ENCODE measurements around the gene EIF2AK2. TPM values are rescaled to one million over a fixed set of nuclear protein-coding genes. Genes with fewer than 3 reads are reported as not detected.

EIF2AK2 gene
- total RNA-seq, 2 experiments from 2014 or later: 29.1 to 31.1 TPM

GRCh38 chr2:37119157-37119556 is 37.6 kb downstream of the EIF2AK2 start:
- no peak overlapping the region for H3K4me3 ChIP-seq (ENCODE audit: low read length)
- Mint-ChIP-seq H3K27ac (no peak overlapping the region), H3K4me3 (no peak overlapping the region), H3K36me3 (ENCODE audit: low read depth) (peaks cover 75% of the 10 kb centered on the region), H3K4me1 (ENCODE audit: low read depth) (no peaks in the 10 kb centered on the region), H3K27me3 (no peaks in the 10 kb centered on the region), H3K9me3 (no peaks in the 10 kb centered on the region)
- no peaks in the 10 kb centered on the region for H3K4me1 ChIP-seq (ENCODE audit: insufficient read depth, low read length)
- no peak for ATAC-seq (ENCODE audit: poor library complexity)
- intact Hi-C loops (cut with DNase I, micrococcal nuclease): no loop called here
- ChIA-PET CTCF (no interaction called here), POLR2A (no interaction called here)
- H3K27ac ChIP-seq (ENCODE audit: low read depth in 1 of 2, low read length in 2 of 2): no peak overlapping the region
- no peak for TF ChIP-seq CTCF (IDR thresholded peaks at IDR 0.05)
- no peaks in the 10 kb centered on the region for H3K9me3 ChIP-seq (ENCODE audit: control insufficient read depth in 1 of 2, insufficient read depth in 1 of 2, low read length in 2 of 2)
- DNase-seq: no peak
- H3K27me3 ChIP-seq (ENCODE audit: control insufficient read depth in 1 of 2, insufficient read depth in 2 of 2, low read length in 2 of 2): no peaks in the 10 kb centered on the region
- H3K36me3 ChIP-seq (ENCODE audit: insufficient read depth, low read length): peaks cover 44% of the 10 kb centered on the region

- TF ChIP-seq CTCF (IDR thresholded peaks at IDR 0.05): no peak
- no peaks in the 10 kb centered on the region for H3K4me1 ChIP-seq (ENCODE audit: insufficient read depth, low read length)
- intact Hi-C loops (cut with DNase I, micrococcal nuclease): no loop called here
- peaks cover 73% of the 10 kb centered on the region for H3K36me3 Mint-ChIP-seq (ENCODE audit: low read depth)
- H3K9me3 ChIP-seq (ENCODE audit: control insufficient read depth in 1 of 2, insufficient read depth in 1 of 2, low read length in 2 of 2): no peaks in the 10 kb centered on the region
- no peaks in the 10 kb centered on the region for H3K9me3 Mint-ChIP-seq
- DNase-seq (no peak), ATAC-seq (ENCODE audit: poor library complexity) (no peak)
- no peaks in the 10 kb centered on the region for H3K27me3 ChIP-seq (ENCODE audit: control insufficient read depth in 1 of 2, insufficient read depth in 2 of 2, low read length in 2 of 2)
- H3K27ac Mint-ChIP-seq: no peak overlapping the region
- H3K4me3 Mint-ChIP-seq: no peak overlapping the region
- H3K36me3 ChIP-seq (ENCODE audit: insufficient read depth, low read length): peaks cover 46% of the 10 kb centered on the region
- CTCF ChIA-PET: no interaction called here
- no peaks in the 10 kb centered on the region for H3K27me3 Mint-ChIP-seq
- POLR2A ChIA-PET: no interaction called here
- no peaks in the 10 kb centered on the region for H3K4me1 Mint-ChIP-seq (ENCODE audit: low read depth)
- no peak overlapping the region for H3K27ac ChIP-seq (ENCODE audit: low read depth in 1 of 2, low read length in 2 of 2)
- no peak overlapping the region for H3K4me3 ChIP-seq (ENCODE audit: low read length)
Observed at GRCh38 chr2:37117566-37117965, 39.2 kb downstream of the EIF2AK2 start.

- H3K36me3 ChIP-seq (ENCODE audit: insufficient read depth, low read length): peaks cover 51% of the 10 kb centered on the region
- no peaks in the 10 kb centered on the region for H3K4me1 Mint-ChIP-seq (ENCODE audit: low read depth)
- no peaks in the 10 kb centered on the region for H3K9me3 ChIP-seq (ENCODE audit: control insufficient read depth in 1 of 2, insufficient read depth in 1 of 2, low read length in 2 of 2)
- DNase-seq (no peak), ATAC-seq (ENCODE audit: poor library complexity) (no peak)
- no peaks in the 10 kb centered on the region for H3K27me3 Mint-ChIP-seq
- no peaks in the 10 kb centered on the region for H3K9me3 Mint-ChIP-seq
- no peak overlapping the region for H3K27ac Mint-ChIP-seq
- H3K4me3 Mint-ChIP-seq: no peak overlapping the region
- peaks cover 80% of the 10 kb centered on the region for H3K36me3 Mint-ChIP-seq (ENCODE audit: low read depth)
- ChIA-PET CTCF (no interaction called here), POLR2A (no interaction called here)
- H3K4me3 ChIP-seq (ENCODE audit: low read length): no peak overlapping the region
- H3K27me3 ChIP-seq (ENCODE audit: control insufficient read depth in 1 of 2, insufficient read depth in 2 of 2, low read length in 2 of 2): no peaks in the 10 kb centered on the region
- H3K4me1 ChIP-seq (ENCODE audit: insufficient read depth, low read length): no peaks in the 10 kb centered on the region
- intact Hi-C loops (cut with DNase I, micrococcal nuclease): no loop called here
- TF ChIP-seq CTCF (IDR thresholded peaks at IDR 0.05): no peak
- no peak overlapping the region for H3K27ac ChIP-seq (ENCODE audit: low read depth in 1 of 2, low read length in 2 of 2)
Observed at GRCh38 chr2:37111958-37112357, 44.8 kb downstream of the EIF2AK2 start.
